Activated CD8-positive, alpha-beta memory T cell treated with anti-CD3 and anti-CD28 coated beads, Interleukin-2, amount 50 U/mL, for 24 hours (primary cell): ENCODE data around the gene EFNB1.

ENCODE experiments used
- DNase-seq: peaks from one replicate; pipeline ENCODE4 v3.0.0-alpha.2; 2020; ENCODE audit errors: extremely low read depth

The EFNB1 gene

DNA sequence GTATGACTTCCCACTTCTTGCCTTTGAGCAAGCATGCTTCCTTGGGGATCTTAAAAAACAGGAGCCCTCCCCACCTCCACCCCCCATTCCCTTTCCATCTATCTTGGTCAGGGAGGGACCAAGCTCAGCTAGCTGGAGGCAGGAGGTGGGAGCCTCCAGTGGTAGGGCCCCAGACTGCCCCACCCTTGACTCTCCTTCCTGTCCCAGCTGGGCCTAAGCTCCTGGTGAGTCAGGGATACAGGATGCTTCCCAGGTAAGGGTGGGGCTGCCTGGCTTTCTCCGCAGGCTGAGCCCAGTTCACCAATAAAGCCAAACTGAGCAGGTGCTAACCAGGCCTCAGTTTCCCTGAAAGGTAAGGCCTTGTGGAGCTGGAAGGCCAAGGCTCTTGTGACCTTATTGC, 15.2 kb downstream of the EFNB1 start:
- no peak for DNase-seq

DNA sequence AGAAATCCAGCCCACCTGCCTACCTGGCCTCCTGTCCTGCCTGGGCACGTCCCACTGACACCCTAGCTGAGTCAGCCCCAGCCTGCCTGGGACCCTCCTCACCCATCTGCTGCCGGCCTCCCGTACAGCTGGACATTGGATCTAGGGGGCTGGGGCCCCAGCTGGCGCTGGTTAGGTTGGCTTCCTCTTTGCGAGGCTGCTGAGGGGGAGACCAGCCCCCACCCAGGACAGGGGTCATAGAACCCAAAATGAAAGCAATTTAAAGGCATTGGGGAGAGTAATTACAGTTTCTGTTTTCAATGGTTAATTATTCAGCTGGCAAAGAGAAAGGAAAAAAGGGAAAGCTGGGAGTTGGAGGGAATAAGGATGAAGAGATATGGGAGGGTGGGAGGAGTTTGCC, 15.8 kb downstream of the EFNB1 start:
- no peak for DNase-seq

- DNase-seq, result no peak
These were observed 17.7 kb downstream of the EFNB1 start for GRCh38 chrX:68846536-68846935.

- no peak for DNase-seq
These were observed 18.4 kb downstream of the EFNB1 start for GRCh38 chrX:68847172-68847571.

- DNase-seq, result no peak
These were observed 19.5 kb downstream of the EFNB1 start for GRCh38 chrX:68848189-68848940.

GRCh38 chrX:68851082-68851481, 22.3 kb downstream of the EFNB1 start:
- DNase-seq, result no peak

GRCh38 chrX:68852046-68852445, 23.2 kb downstream of the EFNB1 start:
- no peak for DNase-seq

GRCh38 chrX:68853665-68854251, 24.9 kb downstream of the EFNB1 start:
- DNase-seq, result no peak

GRCh38 chrX:68865300-68865699, 36.5 kb downstream of the EFNB1 start:
- no peak for DNase-seq

- no peak for DNase-seq
These were observed 37.1 kb downstream of the EFNB1 start for GRCh38 chrX:68865926-68866325.

DNA sequence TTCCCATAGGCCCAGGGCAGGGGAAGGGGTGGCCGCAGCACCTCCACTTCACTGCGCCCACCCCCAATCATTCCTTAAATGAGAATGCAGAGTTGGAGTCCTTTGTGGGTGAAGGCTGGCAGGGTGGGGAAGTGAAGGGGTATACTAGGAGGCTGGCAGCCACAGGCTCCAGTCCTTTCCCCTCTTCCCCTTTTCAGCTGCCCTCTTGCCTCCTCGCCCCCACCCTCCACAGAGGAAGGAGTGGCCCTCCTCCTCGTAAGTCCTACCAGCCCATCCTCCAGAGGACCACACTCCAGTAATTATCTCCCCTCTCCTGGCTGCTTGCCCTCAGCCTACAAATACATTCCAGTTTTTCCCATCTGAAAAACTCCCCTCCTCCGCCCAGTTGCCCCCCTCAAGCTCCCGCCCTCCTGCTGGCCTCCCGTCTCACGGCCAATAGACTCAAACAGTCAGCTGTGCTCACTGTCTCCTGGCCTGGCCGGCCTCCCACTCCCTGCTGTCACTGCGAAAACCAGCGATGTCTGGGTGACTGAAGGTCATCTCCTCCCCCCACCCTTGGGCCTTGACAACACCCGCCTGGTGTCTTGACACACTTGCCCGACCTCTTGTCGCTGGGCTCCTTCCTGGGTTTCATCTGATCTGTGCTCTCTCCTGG, 38.8 kb downstream of the EFNB1 start:
- DNase-seq, result no peak

DNA sequence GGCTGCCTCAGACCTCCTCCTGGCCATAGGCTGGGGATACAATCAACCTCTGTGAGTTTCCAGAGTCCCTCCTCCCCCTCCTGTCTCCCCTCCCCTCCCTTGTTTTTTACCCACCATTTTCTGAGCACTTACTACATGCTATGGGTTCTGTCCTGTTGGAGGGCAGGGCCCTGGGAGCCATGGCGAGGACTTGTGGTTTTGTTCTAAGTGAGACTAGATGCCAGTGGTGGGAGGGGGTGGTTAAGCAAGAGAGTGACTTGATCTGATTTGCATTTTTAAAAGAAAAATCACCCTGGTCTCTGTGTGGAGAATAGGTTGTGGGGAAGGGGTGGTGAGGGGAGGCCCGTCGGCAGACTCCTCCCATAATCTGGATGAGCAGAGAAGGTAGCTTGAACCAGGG, 39.5 kb downstream of the EFNB1 start:
- no peak for DNase-seq

- no peak for DNase-seq
These were observed 40.3 kb downstream of the EFNB1 start for GRCh38 chrX:68868902-68869800.

DNA sequence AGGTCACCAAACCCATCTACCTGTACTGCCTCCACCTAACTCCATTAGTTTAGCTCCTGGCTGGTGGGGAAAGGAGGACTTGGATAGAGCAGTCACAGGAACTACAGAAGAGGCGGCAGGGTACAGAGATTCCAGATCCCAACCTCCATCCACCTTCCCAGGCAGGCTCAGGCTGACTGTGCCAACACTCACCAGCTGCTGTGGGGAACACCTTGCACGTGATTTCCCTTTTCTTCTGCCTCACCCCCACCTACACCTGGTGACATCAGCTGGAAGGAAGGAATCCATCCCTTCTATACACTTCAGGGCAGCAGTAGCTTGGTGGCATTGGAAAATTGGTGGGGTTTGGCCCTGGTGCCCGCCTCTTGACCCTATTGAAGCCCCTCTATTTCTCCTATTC, 41.5 kb downstream of the EFNB1 start:
- DNase-seq, result no peak

GRCh38 chrX:68872171-68872570, 43.4 kb downstream of the EFNB1 start:
- no peak for DNase-seq

DNA sequence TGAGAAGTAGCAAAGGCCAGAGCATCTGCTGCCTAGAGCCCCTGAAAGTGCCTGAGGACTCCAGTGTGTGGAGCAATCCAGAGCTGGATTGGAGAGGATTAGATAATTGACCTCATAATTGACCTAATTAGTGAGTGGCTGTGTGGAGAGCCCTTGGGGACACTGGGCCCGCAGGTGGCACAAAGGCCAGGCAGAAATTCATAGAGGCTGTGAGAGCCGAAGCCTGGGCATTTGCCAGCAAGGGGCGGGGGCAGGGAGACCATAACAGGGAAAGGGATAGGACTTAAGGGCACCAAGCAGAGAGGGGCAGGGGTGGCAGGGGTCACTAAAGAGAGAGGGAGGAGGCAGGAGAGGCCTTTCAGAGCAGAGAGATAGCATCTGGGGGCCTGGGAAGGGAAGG, 45.3 kb downstream of the EFNB1 start:
- DNase-seq, result no peak

- DNase-seq, result no peak
These were observed 47.9 kb downstream of the EFNB1 start for GRCh38 chrX:68876731-68877130.

DNA sequence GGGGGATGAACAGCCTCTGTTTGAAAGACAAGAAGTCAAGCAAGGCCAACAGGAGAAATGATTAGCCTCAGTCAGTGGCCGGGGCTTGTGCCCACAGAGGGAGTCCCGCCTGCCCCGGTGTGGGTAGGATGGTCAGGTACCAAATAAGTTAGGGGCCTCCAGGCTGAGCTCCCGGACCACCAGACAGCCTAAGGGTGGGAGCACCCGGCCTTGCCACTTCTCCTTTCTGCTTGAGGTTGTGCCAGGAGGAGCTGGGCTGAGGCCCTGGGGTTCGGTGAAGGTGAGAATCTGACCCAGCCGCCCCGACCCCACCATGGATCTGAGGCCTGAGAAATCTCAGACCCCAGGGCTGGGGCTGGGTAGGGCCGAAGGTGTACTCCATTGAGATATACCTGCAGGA, 48.8 kb downstream of the EFNB1 start:
- no peak for DNase-seq

GRCh38 chrX:68878977-68879645, 50.3 kb downstream of the EFNB1 start:
- no peak for DNase-seq

GRCh38 chrX:68880846-68881552, 52.2 kb downstream of the EFNB1 start:
- no peak for DNase-seq

- no peak for DNase-seq
These were observed 53.1 kb downstream of the EFNB1 start for GRCh38 chrX:68881911-68882310.
